Ureter (tissue), 1 donor: ENCODE measurements around the gene TTLL1. TPM values are rescaled to one million over a fixed set of nuclear protein-coding genes. Genes with fewer than 3 reads are reported as not detected.
"Not testable (repeated sequence)": the region's sequence is repeated elsewhere in the genome, so short reads cannot be mapped to it uniquely, and the experiment has no call there.

Source experiments
- DNase-seq: peaks from one replicate; pipeline ENCODE4 v3.0.0-alpha.2; 2020; ENCODE audit warnings: low spot score
- total RNA-seq: library from RNA; stranded (reverse); gene quantifications from one replicate; pipeline ENCODE4 v1.2.4, GENCODE V29; 2023
- donor health status: DM: yes; HTN: yes; CAD: no.

Gene TTLL1
- total RNA-seq, 1 donor from 2014 or later = 12.9 TPM

DNA sequence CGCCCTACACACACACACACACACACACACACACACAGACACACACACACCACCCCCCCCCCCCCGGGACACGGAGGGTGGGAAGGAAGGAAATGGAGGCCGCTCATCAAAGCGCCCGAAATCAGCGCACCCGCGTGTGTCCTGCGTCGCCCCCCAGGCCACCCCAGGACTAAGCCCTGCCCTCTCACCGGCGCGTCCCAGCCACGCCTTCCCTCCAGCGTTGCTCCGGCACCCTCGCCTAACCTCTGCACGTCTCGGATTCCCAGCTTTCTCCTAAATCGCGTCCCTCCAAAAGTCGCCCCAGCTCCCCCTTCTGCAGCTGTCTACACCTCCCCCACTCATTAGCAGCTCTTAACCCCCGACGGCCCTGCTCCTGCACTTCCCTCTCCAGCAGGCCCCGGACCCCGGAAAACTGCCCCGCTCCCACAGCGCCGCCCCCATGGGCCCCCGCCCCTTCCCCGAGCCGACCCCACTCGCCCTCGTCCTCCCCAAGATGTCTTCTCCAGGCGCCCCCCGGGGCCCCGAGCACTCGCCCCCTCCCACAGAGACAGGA is 74.8 kb downstream of the TTLL1 start:
- DNase-seq = peak; percentile 61

DNA sequence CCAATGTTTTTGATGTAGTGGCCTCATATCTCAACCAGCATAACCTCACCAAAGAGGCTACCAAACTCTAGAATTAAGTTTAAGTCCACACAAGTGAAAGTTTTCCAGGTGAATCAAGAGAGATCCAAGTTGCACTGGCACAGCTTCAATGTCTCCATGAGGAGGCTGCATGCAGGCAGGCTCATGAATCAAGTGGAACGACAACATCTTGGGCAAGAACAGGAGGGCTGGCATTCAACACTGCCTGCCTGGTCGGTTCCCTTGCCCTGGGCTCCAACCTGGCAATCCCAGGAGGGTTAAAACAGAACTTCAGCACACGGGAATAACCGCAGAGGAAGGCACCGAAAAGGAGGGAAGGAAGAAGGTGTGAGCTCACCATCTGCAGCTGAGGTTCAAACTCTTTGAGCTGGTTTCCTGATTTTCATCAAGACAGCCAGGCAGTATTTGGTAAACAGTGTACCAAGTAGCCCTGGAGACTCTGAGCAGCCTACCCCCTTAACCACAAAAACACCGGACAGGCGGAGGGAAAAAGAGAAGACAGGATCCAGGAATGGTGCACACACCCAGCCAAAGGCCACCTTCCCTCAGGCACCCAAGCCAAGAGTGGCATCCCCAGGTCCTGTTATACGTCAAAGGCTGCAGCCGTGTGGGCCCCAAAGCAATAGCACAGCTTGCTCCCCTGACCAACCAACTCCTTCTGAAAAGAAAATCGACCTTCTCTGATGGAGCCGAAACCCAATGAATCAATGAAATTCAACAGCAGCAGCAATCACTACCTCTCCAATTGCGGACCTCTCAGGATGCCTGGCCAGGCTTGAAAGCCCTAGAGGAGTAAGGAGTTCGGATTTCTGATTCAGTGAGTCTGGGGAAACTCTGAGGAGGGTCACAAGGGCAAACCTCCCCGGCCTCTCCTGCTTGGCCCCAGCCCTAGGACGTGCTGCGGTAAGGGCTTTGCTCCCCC is 75.6 kb downstream of the TTLL1 start:
- no peak for DNase-seq

DNA sequence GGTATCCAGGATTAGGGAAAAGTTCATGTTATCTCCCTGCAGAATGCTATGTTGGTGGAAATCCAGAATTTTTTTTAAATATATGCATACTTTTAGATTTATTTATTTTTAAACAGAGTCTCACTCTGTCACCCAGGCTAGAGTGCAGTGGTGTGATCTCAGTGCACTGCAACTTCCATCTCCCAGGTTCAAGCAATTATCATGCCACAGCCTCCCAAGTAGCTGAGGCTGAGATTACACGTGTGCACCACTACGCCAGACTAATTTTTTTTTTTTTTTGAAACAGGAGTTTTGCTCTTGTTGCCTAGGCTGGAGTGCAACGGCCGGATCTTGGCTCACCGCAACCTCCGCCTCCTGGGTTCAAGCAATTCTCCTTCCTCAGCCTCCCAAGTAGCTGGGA is 76.8 kb downstream of the TTLL1 start:
- no peak for DNase-seq

DNA sequence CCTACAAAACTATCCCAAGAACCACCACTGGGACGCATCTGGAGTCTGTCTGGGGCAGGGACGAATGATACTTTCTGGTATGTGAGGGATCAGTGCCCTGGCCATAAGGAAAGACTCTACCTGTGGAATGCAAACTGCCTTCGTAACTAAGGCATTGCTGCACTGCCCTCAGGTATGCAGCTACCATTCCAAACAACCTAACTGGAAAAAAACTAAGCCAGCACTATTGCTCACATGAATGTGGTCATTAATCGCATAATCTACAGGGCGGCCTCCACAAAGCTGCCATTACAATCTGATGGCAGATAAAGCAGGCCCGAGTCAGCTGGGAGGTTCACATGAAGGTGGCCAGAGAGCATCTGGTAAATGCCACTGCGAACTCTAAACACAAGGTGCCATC is 78.1 kb downstream of the TTLL1 start:
- no peak for DNase-seq

DNA sequence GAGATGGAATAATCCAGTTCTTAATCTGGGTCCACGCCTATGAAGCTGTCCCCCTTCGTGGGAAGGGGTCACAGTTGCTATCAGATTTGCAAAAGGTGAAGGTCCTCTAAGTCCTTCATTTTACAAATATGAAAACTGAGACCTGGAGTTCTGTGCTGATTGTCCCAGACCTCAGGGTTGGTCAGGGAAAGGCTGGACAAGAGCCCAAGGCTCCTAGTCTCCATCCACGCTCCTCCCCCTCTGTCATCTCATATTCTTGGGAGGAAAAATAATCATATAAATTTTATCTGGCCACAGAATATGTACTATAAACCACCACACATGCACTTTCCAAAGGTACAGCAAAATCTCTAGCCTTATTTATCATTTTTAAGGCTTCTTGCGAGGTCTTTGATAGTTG is 79.7 kb downstream of the TTLL1 start:
- DNase-seq = no peak

DNA sequence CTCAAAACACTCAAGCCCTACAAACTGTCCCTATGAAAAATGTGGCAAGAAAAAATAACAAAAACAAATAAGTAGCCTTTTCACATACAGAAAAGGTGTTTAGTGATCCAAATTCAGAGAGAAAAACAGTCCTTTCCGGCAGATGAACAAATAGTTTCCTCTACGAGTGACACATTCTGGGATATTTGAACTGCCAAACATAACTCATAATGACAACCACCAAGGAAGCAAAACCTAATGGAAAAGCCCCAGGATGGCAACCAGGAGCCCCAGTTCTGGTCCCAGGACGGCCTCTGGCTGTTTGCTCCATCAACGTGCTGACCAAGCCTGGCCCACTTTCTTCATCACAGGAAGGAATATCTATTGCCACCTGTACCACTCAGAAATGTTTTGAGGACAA is 80.3 kb downstream of the TTLL1 start:
- no peak for DNase-seq

DNA sequence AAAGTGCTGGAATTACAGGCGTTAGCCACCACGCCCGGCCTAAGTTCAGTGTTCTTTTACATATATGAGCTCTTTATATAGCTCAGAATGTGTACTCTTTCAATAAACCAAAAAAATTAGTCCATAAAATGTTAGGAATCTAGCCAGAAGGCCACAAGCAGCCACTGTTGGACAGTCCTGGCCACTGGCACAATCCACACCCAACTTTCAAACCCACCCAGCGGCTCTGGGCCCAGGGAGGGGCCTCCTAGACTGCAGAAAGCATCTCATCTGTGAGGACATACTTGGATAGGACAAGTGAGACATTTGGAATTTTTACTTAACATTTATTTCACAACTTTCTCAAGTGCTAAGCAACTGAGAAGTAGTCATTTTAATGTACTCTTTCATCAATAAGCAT is 80.7 kb downstream of the TTLL1 start:
- DNase-seq = no peak

DNA sequence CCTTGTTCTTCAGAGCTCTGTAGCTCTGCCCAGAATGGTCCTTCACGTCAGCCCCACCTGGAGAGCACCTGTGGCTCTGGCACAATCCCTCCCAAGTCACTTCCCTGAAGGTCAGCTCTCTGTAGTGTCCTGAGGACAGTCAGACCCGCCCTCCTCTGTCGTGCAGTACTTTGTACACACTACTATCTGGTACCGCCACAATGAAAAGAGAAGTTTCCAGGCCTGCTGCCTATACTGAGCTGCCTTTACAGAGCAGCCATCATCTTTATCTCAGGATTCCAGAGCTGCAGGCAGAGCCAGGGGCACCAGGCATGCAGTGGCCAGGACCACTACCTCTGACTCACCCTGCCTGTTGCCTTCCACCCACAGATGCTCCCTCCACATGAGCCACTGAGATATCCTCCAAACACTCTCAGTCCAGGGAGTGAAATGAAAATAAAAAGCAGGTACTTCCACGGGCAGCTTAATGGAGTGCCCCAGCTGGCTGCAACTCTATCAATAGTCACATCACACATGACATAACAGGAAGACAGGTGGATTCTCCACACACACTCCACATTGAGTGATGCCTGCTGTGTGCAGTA is 81.6 kb downstream of the TTLL1 start:
- DNase-seq = no peak

DNA sequence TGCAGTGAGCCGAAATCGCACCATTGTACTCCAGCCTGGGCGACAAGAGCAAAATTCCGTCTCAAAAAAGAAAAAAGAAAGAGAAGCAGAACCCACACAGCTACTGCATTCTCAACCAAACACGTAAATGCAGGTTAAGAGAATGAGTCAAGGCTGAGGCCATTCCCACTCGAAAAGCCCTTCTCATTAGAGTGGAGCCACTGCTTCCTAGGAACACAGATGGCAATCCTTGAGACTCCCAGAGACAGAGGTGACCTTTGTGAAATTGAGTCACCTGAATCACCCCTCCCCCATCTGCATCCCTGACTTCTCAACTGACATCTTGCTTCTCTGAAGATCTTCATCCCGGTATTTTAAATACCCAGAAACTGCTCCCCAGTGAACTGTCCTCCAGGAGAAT is 82.4 kb downstream of the TTLL1 start:
- no peak for DNase-seq

DNA sequence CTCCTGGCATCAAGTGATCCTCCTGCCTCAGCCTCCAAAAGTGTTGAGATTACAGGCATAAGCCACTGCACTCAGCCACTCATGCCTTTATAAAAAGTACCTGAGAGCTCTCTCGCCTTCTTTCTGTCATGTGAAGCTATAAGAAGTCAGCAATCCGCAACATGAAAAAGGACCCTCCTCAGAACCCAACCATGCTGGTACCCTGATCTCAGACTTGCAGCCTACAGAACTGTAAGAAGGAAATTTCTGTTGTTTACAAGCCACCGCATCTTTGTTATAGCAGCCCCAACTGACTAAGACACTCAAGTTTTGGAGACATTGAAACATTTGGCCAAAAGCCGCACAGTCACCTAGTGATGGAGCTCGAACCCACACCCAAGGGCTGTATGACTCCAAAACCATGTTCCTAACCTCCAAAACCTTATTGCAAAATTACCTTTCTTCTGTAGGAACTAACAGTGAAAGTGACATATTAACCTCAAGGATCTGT is 83.1 kb downstream of the TTLL1 start:
- no peak for DNase-seq

DNA sequence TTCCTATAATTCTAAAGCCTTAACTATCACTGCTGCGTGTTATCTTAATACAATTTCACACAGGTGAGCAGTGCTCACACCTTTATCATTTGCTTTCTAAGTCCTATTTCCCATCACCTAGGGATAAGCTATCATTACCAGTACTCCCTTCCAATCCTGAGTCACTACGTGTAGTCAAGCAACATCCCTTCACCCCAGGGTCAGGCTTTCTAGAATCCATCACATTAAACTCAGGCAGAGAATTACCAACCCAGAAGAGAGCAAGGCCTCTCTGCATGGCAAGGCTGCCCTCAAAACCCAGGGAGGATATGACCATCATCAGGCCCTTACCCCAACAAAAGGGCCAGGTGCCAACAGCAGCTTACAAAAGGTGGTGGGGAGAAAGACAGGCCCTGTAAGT is 84.1 kb downstream of the TTLL1 start:
- no peak for DNase-seq

DNA sequence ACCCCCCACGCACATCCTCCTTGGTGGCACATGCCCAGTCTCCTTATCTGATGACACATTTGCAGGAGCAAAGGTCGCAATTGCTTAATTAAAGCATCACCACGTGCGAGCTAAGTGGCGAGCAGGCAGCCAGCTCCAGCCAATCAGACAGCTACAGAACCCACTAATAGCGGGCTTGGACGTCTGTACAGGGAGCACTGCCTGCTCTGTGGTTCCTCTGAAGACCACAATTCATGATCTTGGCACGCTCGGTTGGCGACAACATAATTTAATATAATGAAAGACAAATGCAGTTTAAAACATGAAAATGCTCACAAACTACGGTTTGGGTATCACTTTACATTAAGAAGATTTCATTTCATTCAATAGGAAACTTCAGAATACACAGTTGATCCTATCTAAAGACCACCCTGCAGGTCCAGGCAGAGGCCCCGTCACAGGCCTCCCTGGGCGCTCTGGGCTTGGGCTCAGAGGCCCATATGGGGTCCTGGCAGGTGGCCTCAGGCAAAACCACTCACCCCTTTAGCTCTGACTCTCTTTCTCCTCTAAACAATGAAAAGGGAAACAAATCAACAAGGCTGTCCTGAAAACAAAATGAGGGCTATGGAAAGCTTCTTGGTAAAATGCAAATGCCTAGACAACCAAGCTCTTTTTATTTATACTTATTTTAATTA is 84.7 kb downstream of the TTLL1 start:
- no peak for DNase-seq

DNA sequence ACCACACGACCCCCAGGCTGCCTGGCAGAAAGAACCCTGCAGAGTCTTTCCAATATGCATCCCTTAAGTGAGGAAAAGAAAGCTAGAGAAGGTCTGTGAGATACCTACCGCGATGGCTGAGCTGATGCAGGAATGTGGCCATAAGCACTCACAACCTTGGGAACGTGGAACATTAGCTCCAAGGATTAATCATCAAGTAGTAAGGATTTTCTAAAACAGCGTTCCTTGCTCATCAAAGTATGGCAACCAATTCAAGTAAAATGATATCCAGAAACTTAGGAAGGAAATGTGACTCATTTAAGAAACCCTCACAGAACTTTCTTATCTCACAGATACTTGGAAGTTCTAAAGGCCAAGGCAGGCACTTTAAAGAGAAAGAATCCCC is 87.0 kb downstream of the TTLL1 start:
- DNase-seq = no peak

DNA sequence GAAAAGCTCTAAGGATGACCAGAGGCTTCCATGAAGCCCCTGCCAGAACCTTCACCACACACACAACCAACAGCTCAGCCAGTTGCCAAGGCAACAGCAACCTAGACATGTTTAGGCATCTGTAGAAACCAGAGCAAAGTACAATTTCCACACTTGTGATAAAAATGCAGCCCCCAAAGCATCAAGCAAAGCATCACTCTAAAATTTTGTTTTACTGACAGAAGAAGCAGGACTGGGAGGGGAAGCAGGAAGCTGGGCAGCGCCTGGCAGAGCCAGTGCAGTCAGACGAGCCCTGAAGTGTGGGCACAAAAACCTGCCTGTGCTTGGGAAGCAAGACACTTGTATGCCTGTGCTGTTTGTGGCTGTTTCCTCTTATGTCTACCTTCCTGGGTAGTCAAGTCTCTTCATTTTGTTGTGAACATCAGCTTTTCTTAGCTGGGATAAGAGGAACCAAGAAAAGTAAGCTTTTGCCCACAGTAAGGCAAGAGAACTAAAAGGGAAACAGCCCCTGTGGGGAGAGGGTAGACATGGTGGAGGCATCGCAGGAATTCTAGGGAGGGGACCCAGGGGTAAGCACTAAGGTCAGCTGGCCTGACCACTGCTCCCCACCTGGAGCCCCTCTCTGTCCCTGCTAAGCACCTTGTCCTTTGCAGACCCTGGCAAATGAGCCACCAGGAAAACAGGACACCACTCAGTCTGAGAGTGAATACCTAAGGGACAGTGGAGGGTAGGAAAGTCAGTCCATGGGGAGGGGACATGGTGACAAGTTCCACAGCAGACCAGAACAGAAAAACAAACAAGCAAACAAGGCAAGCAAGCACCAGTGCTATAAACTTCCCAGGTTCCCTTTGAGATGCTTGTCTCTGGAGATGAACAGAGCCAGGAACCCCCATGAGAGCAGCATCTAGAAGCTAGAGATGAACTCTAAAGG is 87.7 kb downstream of the TTLL1 start:
- no peak for DNase-seq

DNA sequence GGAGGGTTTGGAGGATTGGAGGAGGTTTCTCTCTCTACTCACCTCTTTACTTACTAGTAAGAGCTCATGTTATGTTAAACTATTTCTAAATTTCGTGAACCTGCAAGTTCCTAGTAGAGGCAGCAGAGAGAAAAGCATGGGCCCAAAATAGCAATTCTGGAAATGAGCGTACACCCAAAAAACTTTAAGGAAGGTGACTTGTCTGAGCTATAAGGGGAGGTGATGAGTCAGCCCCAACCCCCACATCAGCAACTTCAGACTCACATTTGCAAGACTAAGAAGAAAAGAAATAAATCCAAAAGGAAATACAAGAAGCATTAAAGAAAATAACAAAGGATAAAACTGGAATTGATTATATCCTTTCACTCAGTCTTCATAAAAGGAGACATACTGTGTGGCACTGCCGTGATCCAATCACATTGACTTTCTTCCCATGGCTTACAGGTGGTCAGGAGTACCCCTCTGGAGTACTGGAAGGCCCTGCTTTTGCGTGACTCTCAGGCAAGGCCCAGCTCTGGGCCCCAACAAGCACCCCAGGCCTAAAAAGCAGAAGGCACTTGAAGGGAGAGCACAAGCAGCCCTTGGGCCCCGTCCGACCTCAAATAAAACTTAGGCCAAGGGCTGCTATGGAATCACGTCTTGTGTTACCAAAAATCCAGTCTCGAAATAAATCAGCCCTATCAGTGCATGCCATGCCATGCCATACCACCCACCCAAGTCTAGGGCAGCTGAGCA is 88.6 kb downstream of the TTLL1 start:
- DNase-seq = no peak

DNA sequence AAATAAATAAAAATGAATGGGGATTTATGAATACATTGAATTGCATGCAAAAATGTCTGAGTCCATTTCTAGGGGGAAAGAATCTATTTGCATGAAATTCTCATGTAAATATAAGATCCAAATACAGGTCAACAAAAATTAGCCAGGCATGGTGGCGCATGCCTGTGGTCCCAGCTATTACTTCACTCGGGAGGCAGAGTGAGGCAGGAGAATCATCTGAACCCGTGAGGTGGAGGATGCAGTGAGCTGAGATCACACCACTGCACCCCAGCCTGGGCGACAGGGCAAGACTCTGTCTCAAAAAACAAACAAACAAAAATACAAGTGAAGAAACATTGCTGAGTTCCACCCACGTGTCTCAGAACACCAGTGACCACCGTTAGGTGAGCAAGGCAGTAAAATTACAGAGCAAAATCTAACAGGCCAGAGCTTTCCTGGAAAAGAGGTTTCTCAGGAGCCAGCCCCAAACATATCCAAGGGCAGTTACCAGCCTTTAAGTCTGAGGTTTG is 91.6 kb downstream of the TTLL1 start:
- DNase-seq = no peak

DNA sequence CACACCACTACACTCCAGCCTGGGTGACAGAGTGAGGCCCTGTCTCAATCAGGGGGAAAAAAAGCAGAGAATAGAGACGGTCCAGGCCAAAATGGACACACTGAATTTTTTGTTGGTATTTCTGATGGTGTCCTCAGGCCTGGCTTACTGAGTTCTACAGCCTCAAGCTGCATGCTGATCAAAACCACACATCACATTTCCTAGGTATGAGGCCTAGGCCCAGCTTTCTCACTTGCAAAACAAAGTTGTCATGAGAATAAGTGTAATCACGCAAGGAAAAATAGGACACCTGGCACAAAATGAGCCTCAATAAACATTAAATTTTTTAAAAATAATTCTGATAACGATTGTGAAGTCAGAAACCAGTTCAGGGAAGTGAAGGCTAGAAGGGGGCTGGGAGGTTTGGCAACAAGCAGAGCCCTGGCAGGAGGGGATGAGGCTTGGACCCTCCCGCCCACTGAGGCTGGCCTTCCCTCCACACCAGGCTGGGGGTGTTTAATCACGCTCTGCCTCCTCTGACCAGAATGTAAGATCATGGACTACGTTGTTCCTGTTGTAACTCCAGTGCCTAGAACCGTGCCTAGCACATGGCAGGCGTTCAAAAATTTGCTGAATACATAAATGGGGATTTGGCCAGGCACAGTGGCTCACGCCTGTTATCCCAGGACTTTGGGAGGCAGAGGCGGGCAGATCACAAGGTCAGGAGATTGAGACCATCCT is 92.4 kb downstream of the TTLL1 start:
- DNase-seq = no peak

DNA sequence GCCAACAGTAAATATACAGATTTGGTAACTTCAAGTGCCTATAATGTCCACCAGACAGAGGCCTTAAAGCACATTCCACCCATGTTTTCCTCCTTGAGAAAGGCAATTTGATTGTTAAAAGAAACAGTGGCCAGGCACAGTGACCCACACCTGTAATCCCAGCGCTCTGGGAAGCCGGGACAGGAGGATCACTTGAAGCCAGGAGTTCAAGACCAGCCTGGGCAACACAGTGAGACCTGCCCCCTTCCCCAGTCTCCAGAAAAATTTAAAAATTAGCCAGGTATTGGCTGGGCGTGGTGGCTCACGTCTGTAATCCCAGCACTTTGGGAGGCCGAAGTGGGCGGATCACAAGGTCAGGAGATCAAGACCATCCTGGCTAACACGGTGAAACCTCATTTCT is 93.5 kb downstream of the TTLL1 start:
- not testable (repeated sequence) for DNase-seq

DNA sequence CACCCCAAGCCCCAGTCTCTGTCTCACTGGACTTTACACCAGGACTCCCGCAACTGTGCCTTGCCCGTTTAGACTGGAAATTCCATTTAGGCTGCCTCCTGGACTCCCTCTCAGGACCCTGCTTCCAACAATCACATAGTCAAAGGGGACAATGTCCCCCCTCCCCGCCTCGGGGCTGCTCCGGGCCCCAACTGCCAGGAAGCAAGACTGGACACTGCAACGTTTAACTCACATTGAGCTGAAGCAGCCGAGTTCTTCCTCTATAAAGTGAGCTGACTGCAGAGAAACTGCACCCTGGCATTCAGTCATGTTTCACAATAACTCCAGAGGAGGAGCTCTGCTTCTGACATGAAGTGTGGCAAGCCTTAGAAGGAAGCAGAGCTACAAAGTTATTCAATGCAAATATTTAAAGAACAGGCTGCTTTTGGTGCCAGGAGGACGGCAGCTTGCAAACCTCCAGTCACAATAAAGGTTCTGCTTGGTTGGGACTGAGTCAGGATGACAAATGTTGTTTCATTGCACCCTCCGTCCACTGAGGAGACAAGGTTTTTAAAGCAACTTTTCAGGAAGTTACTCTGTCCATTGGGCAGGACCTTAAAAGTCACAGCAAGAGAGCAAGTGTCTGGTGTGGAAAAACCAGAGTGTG is 94.2 kb downstream of the TTLL1 start:
- peak; percentile 82 for DNase-seq
